Heart left ventricle (tissue), 13 donors: ENCODE data around the gene EFEMP2.

ENCODE experiments used
- CTCF ChIP-seq, 12 donors: fragments of 200-600 bp; sonication (generic) in 4 of 12; IDR thresholded peaks; one replicate each; pipeline versions ENCODE4 v1.5.0 to v1.8.0; 2018 to 2022; ENCODE audit warnings: antibody characterized with exemption in 12 of 12, mild to moderate bottlenecking in 5 of 12
- POLR2A ChIP-seq, 2 donors: fragments of 450-650 bp; IDR thresholded peaks; one replicate each; pipeline ENCODE4 v1.6.1; 2017; ENCODE audit warnings: antibody characterized with exemption in 2 of 2, mild to moderate bottlenecking in 2 of 2, moderate library complexity in 2 of 2
- donor health status: ischemic (EF 13 %, LVEDD 7.1; RV severe dilation, severe dysfunction).
- donor health status: DM: no; HTN: yes; CAD: no.
- donor health status: DM: no; HTN: no; CAD: no.
- donor health status: ischemic (EF 25% LVEDD 6.9; RV normal size, moderate dysfunction).
- donor health status: ischemic (EF 25% LVEDD 5.7; RV mildly dilated, moderate dysfunction).
- donor health status: ischemic (EF 35%, LVEDD 5.7; RV mildly dilated, moderate dysfunction).
- donor health status: nonischemic (EF 11% LVEDD 7.7; RV severe dilation, severe dysfunction).
- donor health status: DM: yes; HTN: yes; CAD: no.
- donor health status: PGD.
- donor health status: ischemic (EF 29% LVEDD 5.4; RV normal size, mild dysfunction).
- donor health status: nonischemic (EF 23%, LVEDD 6.1; RV moderate dilation, normal function).

GRCh38 chr11:65821107-65821506 is 51.5 kb downstream of the EFEMP2 start:
- no peak for TF ChIP-seq POLR2A (IDR thresholded peaks at IDR 0.05)
- TF ChIP-seq CTCF (IDR thresholded peaks at IDR 0.05): no peak
